HPDE6-E6E7 (cell line): ENCODE measurements around the gene DLX2.
"Not testable (repeated sequence)": the region's sequence is repeated elsewhere in the genome, so short reads cannot be mapped to it uniquely, and the experiment has no call there.

Source experiments
- DNase-seq: peaks from one replicate; pipeline ENCODE4 v3.0.0; 2011; ENCODE audit warnings: missing footprints; ENCODE audit errors: extremely low spot score

Gene DLX2

GRCh38 chr2:172083628-172084394 is 18.9 kb downstream of the DLX2 start:
- DNase-seq: no peak

GRCh38 chr2:172082944-172083627 is 19.6 kb downstream of the DLX2 start:
- DNase-seq: no peak

GRCh38 chr2:172082105-172082943 is 20.4 kb downstream of the DLX2 start:
- no peak for DNase-seq

DNA sequence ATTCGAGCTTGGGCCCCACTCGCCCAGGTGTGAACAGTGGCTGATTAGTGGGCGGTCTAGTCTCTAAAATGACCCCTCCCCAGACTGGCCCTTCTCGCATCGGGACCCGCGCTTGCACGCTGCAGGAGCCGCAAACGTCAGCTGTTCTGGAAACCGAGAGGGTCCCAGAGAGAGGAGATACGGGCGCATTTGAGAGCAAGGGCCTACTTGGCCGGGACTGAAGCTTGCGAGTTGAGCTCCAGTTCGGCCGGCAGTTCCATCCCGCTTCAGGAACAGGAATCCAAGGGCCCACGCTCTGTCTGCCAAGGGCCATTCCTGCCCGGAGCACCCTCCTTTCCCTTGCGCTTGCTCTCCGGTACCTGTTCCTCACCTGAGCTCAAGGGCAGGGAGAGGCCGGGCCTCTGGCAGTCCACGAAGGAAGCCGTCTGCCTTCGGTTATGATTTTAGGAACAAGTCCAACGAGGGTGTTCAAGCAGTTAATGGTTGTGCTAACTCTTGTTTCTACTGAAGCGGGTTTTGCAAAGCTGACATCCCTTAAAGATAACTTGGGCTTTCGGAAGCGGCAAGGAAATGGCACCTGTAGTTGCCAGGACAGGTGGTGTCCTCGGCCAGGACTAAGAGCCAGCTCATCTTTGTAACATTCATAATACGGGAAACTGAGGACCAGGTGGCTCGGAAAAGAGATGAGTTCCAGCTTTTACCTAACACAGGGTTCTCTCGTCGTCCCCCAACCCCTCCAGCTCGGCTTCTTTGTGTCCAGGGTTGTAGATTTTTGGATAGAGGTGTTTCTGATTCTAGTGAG is 21.3 kb downstream of the DLX2 start:
- DNase-seq: no peak

- no peak for DNase-seq
These were observed 22.0 kb downstream of the DLX2 start for GRCh38 chr2:172080641-172081220.

GRCh38 chr2:172079838-172080640 is 22.7 kb downstream of the DLX2 start:
- DNase-seq: no peak

GRCh38 chr2:172079416-172079815 is 23.3 kb downstream of the DLX2 start:
- DNase-seq: no peak

- DNase-seq: no peak
These were observed 28.4 kb downstream of the DLX2 start for GRCh38 chr2:172074254-172074653.

DNA sequence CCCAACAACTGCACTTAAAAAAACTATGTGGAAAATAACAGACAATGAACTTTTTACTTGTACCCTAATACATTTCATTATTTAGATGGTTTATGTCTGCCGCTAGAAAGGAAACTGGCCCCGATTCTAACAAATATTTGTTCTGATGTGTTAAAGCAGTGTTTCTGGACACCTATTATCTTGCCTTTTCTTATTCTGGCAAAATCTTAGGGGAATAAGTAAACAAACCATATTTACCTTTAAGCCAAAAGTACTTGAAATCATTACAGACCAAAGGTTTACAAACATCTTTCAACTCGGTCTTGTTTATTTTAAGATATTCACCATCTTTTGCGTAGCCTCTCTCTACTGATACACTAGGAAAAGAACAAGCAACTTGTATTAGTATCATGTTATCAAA is 29.2 kb downstream of the DLX2 start:
- DNase-seq: no peak

DNA sequence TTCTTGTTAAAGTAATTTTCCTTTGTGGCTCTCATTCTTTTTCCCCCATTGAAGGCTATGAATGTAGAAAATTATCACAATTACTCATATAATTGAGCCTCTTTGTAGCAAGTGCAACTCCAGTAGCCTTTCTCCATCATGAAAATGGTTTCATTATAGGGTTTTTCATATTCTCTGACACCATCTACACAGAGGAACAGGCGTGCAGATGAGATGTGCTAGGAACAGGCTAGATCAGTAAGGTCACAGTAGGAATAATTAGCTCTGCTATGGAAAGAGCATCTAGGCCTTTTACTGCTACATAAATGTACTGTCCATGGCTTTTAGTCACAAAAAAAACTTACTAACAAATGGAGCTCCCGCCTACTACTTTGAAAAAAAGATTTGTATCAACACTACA is 30.0 kb downstream of the DLX2 start:
- no peak for DNase-seq

DNA sequence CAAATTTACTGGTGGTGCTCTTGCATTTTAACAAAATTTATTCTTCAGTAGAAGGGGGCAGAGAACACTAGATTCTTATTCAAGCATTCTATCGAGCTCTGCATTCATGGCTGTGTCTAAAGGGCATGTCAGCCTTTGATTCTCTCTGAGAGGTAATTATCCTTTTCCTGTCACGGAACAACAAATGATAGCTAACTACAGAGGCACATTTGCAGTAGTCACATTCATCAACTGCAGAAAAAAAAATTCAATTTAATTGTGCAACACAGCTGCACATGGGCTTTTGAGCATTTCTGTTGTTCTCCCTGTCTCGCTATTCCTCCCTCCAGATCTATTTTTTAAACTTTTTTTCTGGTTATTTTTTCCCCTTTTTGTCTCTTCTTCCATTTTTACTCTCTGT is 30.4 kb downstream of the DLX2 start:
- DNase-seq: no peak

DNA sequence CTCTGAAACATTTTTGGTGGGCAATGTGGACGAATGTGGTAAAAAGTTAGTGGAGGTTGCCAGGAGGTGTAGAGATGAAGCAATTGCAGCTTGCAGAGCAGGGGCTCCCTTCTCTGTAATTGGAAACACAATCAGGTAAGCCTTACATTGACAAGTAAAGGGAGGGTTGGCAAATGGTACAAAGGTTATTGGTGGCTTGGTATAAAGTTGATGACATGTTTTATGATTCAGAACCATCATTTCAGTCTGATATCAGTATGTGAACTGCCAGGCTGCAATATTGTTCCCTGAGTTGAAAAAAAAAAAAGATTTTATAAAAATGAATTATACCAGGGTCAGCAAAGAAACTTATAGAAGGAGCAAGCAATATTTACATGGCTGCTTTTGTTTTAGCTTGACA is 31.8 kb downstream of the DLX2 start:
- DNase-seq: no peak

DNA sequence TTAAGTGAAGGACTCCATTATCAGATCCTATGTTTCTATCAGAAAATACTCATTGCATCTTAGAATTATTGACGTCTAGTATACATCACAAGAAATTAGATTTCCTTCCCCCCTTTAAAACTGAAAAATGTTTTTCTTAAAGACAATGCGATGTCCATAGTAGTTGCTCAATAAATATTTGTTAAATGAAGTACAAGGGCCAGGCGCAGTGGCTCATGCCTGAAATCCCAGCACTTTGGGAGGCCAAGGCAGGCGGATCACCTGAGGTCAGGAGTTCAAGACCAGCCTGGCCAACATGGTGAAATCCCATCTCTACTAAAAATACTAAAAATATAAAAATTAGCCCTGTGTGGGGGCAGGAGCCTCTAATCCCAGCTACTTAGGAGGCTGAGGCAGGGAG is 34.8 kb downstream of the DLX2 start:
- not testable (repeated sequence) for DNase-seq

- no peak for DNase-seq
These were observed 36.3 kb downstream of the DLX2 start for GRCh38 chr2:172066394-172066886.

DNA sequence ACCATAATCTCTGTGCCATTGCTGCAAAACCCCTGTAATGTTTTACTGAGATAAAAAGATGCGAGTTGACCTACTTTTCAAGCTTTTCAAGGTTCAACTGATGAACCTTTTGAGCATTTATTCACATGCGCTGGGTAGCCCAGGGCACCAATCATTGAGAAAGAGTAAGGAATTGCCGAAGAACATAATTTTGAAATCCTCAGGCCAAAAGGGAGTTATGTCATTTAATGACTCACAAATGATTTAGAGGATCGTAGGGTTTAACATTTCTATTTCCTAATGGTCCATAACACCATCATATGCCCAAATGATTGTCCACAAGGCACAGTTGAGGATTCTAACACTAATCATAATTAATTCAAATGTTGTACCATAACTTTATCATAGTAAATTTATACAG is 37.6 kb downstream of the DLX2 start:
- no peak for DNase-seq

GRCh38 chr2:172063446-172063845 is 39.3 kb downstream of the DLX2 start:
- DNase-seq: no peak

DNA sequence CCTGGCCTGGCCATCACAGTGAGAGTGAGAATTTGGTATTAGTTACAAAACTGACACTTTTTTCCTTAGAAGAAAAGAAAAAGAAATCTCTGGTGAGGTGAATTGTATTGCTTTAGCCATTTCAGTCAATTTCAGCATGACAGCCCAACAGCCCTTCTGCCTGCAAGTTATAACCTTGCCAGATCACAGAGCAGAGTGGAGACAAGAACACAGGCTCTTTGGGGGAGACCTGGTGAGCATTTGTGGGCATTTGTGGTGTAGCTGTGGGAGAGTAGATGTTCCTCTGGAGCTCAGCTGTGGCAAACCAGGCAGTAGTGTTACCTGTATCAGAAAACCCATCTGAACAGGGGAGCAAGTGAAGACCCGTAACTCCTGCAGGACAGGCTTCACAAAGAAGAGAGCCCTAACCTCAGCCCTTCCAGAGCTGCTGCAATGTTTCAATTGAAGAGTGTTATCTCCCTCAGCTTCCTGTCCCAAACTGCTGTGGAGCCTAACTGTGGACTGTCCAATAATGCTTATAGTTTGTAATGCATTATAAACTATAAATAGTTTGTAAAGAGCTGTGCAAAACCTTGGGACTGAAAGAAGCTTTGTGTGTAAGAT is 40.2 kb downstream of the DLX2 start:
- no peak for DNase-seq

DNA sequence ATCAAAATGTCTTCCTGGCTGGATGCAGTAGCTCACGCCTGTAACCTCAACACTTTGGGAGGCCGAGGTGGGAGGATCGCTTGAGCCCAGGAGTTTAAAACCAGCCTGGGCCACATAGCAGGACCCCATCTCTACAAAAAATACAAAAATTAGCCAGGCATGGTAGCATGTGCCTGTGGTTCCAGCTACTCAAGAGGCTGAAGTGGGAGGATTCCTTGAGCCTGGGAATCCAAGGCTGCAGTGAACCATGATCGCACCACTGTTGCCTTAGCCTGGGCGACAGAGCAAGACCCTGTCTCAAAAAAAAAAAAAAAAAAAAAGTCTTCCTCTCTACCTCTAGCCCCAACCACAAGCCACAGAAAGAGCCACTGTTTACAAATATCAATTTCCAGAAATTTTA is 42.6 kb downstream of the DLX2 start:
- DNase-seq: not testable (repeated sequence)

DNA sequence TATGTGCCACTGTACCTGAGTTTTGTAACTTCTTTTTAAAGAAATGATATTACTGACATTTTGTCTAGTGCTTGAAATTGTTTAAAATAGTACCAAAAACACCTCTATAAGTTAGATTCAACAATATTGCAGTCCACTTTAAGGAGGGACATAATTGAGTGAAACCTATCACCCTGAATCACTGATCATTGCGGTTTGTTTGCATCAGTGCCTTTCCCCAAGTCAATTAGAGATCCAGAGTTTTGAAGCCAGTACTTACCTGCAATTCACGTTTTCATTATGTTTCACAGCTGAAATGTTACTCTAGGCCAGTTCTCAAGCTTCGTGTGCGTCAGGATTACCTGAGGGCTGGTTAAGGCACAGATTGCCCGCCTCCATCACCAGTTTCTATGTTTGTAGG is 44.0 kb downstream of the DLX2 start:
- no peak for DNase-seq

DNA sequence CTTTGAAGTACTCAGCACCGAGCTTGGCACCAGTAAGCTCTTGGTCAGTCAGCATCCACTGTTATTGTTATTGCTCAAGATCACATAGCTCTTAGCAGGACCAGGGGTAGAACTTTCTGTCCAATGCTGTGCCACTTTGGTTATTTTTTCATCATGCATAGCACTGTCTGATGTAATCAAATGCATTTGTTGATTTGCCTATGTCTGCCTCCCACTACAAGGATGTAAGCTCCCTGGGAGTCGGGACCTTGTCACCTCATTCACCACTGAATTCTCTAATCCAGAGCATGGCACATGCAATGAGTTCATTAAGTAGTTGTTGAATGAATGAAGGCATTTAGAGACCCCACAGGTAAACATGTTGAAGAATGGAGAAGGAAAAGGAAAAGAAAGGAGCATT is 46.4 kb downstream of the DLX2 start:
- no peak for DNase-seq
